DND-41 (cell line): ENCODE measurements around the gene MEA1.

ENCODE experiments used
- ATAC-seq: fragments of 200-7000 bp; cut with Tn5 transposase; 3 replicates; pipeline ENCODE4 v1.9.1; 2021; ENCODE audit warnings: low read depth; ENCODE audit not compliant: insufficient read depth
- DNase-seq: peaks from one replicate; pipeline ENCODE4 v3.0.0-alpha.2; 2020
- H2AFZ ChIP-seq: 2 replicates; pipeline ENCODE4 v1.6.0; 2012; ENCODE audit warnings: low read depth, low read length
- H3K27ac ChIP-seq: 2 replicates; pipeline ENCODE4 v1.5.1; 2012; ENCODE audit warnings: low read length, inconsistent platforms
- H3K27me3 ChIP-seq: fragments of 200-600 bp; sonication (generic); 2 replicates; pipeline ENCODE4 v1.6.0; 2012; ENCODE audit warnings: low read length, mild to moderate bottlenecking, inconsistent platforms; ENCODE audit not compliant: insufficient read depth, poor library complexity
- H3K36me3 ChIP-seq: 2 replicates; pipeline ENCODE4 v1.5.1; 2012; ENCODE audit warnings: low read length, inconsistent platforms; ENCODE audit not compliant: insufficient read depth
- H3K4me1 ChIP-seq: 2 replicates; pipeline ENCODE4 v1.5.1; 2012; ENCODE audit warnings: mild to moderate bottlenecking, low read length; ENCODE audit not compliant: insufficient read depth
- H3K4me2 ChIP-seq: 2 replicates; pipeline ENCODE4 v1.6.0; 2012; ENCODE audit warnings: mild to moderate bottlenecking, moderate library complexity, low read length, inconsistent platforms; ENCODE audit not compliant: insufficient read depth
- H3K4me3 ChIP-seq, 2 experiments: fragments of 200-600 bp in 1 of 2; shearing (Covaris generic) in 1 of 2; 2 replicates each; pipeline ENCODE4 v1.5.1; 2012 to 2016; ENCODE audit warnings: inconsistent platforms in 2 of 2, low read length in 2 of 2, mild to moderate bottlenecking in 2 of 2, low read depth in 1 of 2, moderate library complexity in 1 of 2
- H3K79me2 ChIP-seq: 2 replicates; pipeline ENCODE4 v1.6.0; 2012; ENCODE audit warnings: low read length, inconsistent platforms; ENCODE audit not compliant: insufficient read depth
- H3K9ac ChIP-seq: 2 replicates; pipeline ENCODE4 v1.6.0; 2012; ENCODE audit warnings: low read depth, mild to moderate bottlenecking, inconsistent platforms, low read length, moderate library complexity
- H3K9me3 ChIP-seq: 2 replicates; pipeline ENCODE4 v1.5.1; 2012; ENCODE audit warnings: low read length, moderate library complexity, mild to moderate bottlenecking, inconsistent platforms; ENCODE audit not compliant: insufficient read depth, severe bottlenecking
- H4K20me1 ChIP-seq: 2 replicates; pipeline ENCODE4 v1.6.0; 2012; ENCODE audit warnings: low read length; ENCODE audit not compliant: insufficient read depth
- CTCF ChIP-seq: IDR thresholded peaks from 2 replicates; pipeline ENCODE4 v1.5.1; 2012; ENCODE audit warnings: borderline replicate concordance, low read length, moderate library complexity, mild to moderate bottlenecking; ENCODE audit not compliant: poor library complexity, severe bottlenecking; ENCODE audit errors: extremely low read depth
- EZH2 ChIP-seq: IDR thresholded peaks from 3 replicates; pipeline ENCODE4 v1.6.1; 2012; ENCODE audit warnings: borderline replicate concordance, low read depth, mild to moderate bottlenecking, moderate library complexity, low read length, inconsistent platforms; ENCODE audit not compliant: severe bottlenecking

MEA1 gene

GRCh38 chr6:43058531-43058930 lies 44.8 kb upstream of the MEA1 start:
- Histone ChIP-seq H4K20me1 (0 out of 2 replicates have a peak, but pooled peaks cover 2% of the 10 kb centered on the region), H3K4me1 (peaks cover 40% of the 10 kb centered on the region), H3K27ac (peak overlapping the region; percentile 73), H3K9me3 (no peaks in the 10 kb centered on the region), H2AFZ (peak overlapping the region; percentile 80; the same call in 1 of the 2 replicates), H3K9ac (peak overlapping the region; percentile 65), H3K4me3 (peak overlapping the region; percentile 56 to 78), H3K79me2 (peaks cover 33% of the 10 kb centered on the region), H3K4me2 (peak overlapping the region; percentile 95), H3K36me3 (peaks cover 22% of the 10 kb centered on the region), H3K27me3 (no peaks in the 10 kb centered on the region)
- ATAC-seq (no peak), DNase-seq (no peak)
- no peak for TF ChIP-seq EZH2
- no peak for TF ChIP-seq CTCF

- peaks cover 60% of the 10 kb centered on the region for H3K4me1 ChIP-seq
- no peak overlapping the region for H2AFZ ChIP-seq
- DNase-seq, result no peak
- no peaks in the 10 kb centered on the region for H3K9me3 ChIP-seq
- no peaks in the 10 kb centered on the region for H3K27me3 ChIP-seq
- peaks cover 22% of the 10 kb centered on the region for H3K36me3 ChIP-seq
- H3K4me2 ChIP-seq, result no peak overlapping the region
- no peak overlapping the region for H3K4me3 ChIP-seq
- H4K20me1 ChIP-seq, result 0 out of 2 replicates have a peak, but pooled peaks cover 2% of the 10 kb centered on the region
- TF ChIP-seq CTCF (no peak), EZH2 (no peak)
- H3K79me2 ChIP-seq, result peaks cover 48% of the 10 kb centered on the region
- H3K9ac ChIP-seq, result no peak overlapping the region
- no peak for ATAC-seq
- H3K27ac ChIP-seq, result no peak overlapping the region
These were observed 42.2 kb upstream of the MEA1 start for GRCh38 chr6:43055966-43056365.

- H3K27ac ChIP-seq, result peak overlapping the region; percentile 84
- H3K4me3 ChIP-seq, result peak overlapping the region; percentile 56 to 85; a peak in 3 of 4 replicates
- peak overlapping the region; percentile 56 for H2AFZ ChIP-seq
- peaks cover 36% of the 10 kb centered on the region for H3K79me2 ChIP-seq
- H4K20me1 ChIP-seq, result 0 out of 2 replicates have a peak, but pooled peaks cover 2% of the 10 kb centered on the region
- peak overlapping the region; percentile 95 for H3K4me2 ChIP-seq
- peak overlapping the region; percentile 88 for H3K9ac ChIP-seq
- no peaks in the 10 kb centered on the region for H3K9me3 ChIP-seq
- H3K4me1 ChIP-seq, result peaks cover 51% of the 10 kb centered on the region
- TF ChIP-seq EZH2 (no peak), CTCF (no peak)
- DNase-seq (no peak), ATAC-seq (no peak)
- H3K36me3 ChIP-seq, result peaks cover 31% of the 10 kb centered on the region
- no peaks in the 10 kb centered on the region for H3K27me3 ChIP-seq
These were observed 40.6 kb upstream of the MEA1 start for GRCh38 chr6:43054206-43054943.
